ENCODE measurements around the gene NTRK1.

DNA sequence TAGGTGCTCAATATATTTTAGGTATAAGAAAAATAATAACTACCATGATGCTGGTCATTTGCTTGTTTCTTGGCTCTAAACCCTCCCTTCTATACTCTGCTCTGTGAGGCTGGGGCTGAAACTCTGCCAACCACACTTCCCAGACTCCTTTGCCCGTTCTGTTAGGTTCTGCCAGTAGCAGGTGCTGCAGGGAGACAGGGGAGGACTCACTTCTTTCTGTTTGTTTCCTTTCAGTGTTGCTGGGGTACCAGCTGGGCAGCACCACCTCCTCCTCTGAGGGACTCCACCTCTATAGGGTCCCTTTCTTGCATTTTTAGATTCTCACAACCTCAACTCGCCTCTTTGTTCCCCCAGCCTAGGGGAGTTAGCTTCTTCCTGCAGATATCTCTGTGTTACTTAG lies 27.1 kb upstream of the NTRK1 start:
- TF ChIP-seq YY1 (IDR thresholded peaks at IDR 0.05; ENCODE audit: insufficient read depth, insufficient read length) (no peak), SUZ12 (IDR thresholded peaks at IDR 0.05; ENCODE audit: extremely low read depth, insufficient read depth, insufficient read length) (no peak)

Data from NT2/D1 (cell line).